HG02884 (cell line): Measurements from ENCODE around the gene ANKRD29.
"Not testable (repeated sequence)": the region's sequence is repeated elsewhere in the genome, so short reads cannot be mapped to it uniquely, and the experiment has no call there.

Source experiments
- ATAC-seq: cut with Tn5 transposase; IDR thresholded peaks from one replicate; pipeline ENCODE4 v1.9.1; 2021; ENCODE audit warnings: mild to moderate bottlenecking, moderate library complexity; ENCODE audit not compliant: unreplicated experiment

Gene ANKRD29

DNA sequence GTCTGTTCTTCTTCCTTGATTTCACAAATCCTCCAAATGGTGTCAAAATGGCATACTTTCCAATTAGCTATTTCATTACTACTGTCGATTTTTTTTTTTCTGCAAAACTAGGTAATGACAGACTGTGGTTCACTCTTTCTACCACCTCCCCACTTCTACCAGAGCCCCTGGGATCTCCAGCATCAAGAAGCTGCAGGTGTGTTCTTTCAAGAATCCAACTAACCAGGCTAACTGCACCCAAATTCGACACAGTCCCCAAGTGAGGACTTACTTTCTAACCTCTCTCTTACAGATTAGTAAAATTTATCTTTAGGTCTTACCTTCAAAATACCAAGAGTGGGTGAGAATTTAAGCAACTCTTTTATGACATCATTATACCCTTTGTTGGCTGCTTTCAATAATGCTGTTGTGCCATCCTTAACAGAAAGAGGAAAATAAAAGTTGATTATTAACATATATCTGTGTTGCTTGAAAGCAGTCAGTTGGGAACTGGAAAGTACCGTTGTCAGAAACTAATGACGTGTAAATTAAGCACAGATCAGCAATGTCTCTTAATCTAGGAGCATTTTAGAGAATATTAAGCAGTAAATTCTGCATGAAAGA lies 45.2 kb downstream of the ANKRD29 start:
- no peak for ATAC-seq

DNA sequence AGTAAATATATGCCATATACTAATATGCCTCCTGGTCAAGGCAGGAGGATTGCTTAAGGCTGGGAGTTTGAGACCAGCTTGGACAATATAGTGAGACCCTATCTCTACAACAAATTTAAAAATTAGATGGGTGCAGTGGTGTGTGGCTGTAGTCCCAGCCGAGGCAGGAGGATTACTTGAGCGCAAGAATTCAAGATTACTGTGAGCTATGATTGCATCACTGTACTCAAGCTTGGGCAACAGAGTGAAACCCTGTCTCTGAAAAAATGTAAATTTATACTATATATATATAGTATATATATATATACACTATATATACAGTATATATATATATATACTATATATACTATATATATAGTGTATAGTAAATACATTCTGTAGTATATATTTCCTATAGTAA lies 46.5 kb downstream of the ANKRD29 start:
- no peak for ATAC-seq

DNA sequence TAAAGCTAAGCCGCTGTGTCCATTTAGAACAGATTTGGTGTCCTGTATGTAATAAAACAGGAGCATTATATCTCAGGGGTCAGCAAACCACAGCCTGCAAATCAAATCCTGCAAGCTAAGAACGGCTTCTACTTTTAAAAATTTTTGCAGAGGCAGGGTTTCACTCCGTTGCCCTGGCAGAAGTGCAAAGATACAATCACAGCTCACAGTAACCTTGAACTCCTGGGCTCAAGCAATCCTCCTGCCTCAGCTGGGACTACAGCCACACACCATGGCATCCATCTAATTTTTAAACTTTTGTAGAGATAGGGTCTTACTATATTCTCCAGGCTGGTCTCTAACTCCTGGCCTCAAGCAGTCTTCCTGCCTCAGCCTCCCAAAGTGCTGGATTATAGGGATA lies 47.8 kb downstream of the ANKRD29 start:
- ATAC-seq: no peak

DNA sequence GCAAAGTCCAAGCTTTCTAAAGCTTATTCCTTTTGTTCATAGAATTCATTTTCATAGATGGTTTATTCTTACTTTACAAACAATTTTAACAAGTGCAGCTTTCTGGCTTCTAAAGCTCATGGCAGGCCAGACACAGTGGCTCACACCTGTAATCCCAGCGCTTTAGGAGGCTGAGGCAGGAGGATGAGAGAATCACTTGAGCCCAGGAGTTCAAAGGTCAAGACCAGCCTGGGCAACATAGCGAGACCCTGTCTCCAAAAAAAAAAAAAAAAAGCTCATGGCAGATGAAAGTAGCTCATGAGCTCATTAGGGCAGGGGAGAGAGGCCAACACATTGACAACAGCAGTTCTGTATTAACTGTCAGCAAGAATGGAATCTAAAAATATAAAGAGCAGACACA lies 48.3 kb downstream of the ANKRD29 start:
- no peak for ATAC-seq

DNA sequence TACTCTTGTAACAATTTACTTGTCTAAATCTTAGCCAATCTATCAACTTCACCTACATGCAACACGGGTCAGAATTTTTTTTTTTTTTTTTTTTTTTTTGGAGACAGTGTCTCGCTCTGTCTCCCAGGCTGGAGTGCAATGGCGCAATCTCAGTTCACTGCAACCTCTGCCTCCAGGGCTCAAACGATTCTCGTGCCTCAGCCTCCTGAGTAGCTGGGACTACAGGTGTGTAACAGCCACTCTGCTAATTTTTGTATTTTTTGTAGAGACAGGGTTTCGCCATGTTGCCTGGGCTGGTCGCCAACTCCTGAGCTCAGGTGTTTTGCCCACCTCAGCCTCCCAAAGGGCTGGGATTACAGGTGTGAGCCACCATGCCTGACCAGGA lies 49.6 kb downstream of the ANKRD29 start:
- ATAC-seq: not testable (repeated sequence)

DNA sequence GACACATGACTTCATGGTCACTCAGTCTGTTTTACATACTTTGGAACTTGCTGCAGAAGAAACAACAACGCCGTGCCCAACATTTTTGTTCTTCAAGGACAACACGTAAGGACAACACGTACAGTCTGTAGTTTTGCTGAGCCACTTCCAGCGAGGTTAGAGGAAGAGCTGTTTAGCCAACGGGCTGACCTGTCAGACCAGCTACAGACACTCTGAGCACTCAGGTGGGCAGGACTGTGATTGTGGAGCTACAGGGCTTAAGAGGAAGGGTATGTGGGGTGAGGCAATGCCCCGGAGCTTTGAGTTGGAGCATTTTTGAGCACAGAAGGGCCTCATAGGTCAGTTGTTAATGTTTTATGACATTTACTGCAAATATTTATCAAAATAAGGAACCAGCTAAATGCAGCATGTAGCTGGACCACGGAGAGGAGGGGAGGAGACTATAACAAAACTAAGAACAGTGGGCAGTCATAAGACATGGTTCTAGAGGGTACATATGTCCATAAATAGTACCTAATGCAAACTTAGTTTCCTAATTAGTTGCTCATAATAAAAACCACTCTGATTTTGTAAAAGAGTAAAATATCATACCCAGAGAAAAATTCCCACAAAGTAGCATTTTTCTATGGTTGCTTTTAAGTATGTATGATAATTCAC lies 50.1 kb downstream of the ANKRD29 start:
- ATAC-seq: no peak

DNA sequence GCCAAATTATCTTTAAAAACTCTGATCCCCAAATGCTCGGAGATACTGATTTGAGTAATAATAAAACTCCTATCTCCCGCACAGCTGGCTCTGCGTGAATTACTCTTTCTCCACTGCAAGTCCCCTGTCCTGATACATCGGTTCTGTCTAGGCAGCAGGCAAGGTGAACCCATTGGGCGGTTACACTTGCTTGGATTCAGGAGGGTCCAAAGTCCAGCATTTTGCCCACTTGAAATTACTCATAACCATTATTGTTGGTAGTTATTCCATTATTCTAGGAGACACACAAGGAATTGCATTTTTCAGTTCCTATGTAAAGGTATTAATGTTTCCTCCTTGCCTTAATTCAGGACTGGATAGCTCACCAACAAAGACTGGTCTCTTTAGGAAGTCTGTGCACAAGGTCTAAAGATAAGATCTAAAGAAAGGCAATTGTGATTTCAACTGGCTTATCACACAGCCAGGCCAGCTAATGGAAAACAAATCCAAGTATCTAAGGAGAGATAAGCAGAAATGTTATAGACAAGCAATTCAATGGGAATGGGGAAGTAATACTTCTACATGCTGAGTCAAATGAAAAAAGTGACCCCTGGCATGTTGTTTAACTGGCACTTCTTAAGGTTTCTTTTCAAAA lies 53.2 kb downstream of the ANKRD29 start:
- no peak for ATAC-seq

DNA sequence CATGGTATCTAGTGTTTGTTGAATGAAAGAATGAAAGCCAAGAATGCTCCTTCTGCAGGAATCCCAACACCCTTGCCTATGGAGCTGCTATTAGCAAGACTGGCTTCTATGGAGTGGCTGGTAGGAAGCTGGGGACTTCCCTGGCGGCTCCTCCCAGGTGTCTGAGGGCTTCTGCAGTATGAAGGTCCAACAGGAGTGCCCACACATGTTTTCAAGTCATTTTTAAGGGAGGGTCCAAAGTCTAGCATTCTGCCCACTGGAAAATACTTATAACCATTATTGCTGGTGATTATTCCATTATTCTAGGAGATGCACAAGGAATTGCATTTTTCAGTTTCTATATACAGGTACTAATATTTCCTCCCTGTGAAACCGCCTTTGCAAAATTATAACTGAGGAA lies 54.5 kb downstream of the ANKRD29 start:
- ATAC-seq: no peak

DNA sequence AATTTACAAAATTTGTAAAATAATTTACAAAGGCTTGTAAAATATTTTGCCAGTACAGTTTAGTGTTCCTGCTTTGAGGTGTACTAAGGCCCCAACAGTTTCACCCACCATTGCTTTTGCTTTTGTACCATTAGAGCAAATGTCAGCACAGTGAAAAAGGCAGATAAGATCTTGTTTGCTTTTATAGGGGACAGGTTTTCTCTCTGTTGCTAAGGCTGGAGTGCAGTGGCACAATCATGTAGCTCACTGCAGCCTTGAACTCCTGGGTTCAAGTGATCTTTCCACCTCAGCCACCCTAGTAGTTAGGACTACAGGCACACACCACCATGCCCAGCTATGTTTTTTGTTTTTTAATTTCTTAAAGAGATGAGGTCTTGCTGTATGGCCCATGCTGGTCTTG lies 56.8 kb downstream of the ANKRD29 start:
- no peak for ATAC-seq

DNA sequence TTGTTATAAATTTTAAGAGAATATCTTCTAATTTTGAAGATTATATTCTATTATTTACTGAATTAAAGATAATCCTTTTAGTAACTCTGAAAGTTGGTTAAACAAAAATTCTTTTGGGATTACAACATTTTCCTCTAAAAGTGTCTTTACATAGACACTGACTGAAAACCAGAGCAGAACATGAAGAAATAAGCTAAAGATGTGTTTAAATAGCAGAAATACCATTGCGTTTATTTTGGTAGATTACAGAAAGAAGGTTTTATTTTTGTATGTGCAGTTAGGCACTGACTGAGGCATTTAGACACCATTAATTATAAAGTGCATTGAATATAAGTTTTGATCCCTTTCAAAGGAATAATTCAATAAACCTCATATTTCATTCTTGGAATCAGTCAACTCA lies 62.9 kb downstream of the ANKRD29 start:
- ATAC-seq: no peak

DNA sequence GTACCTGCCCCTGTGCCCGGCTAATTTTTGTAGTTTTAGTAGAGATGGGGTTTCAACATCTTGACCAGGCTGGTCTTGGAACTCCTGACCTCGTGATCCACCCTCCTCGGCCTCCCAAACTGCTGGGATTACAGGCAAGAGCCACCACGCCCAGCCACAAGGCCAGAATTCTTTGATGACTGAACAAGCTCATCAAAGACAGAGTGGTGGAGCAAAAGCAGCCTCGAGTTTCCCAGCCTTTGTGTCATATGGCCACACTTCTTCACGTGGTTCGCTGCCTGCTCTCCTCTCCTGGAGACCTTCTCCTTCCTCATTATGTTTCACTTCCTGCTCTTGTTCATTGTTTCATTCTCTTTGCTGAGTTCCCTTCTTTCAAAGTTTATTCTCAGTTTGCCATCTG lies 66.5 kb downstream of the ANKRD29 start:
- no peak for ATAC-seq

DNA sequence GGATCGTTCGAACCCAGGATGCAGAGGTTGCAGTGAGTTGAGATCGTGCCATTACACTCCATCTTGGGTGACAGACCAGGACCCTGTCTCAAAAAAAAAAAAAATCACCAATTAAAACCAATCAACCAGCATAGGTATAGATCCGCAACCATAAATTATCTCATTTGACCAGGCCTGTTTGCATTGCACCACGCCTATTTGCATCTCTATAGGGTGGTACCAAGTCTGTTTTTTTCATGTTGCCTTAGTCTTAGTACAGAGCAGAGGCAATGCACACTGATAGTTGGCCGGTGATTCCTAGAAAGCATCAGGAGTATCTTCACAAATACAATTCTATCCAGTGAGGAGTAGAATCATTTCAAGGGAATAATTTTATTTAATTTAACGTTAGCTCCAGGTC lies 67.1 kb downstream of the ANKRD29 start:
- no peak for ATAC-seq

DNA sequence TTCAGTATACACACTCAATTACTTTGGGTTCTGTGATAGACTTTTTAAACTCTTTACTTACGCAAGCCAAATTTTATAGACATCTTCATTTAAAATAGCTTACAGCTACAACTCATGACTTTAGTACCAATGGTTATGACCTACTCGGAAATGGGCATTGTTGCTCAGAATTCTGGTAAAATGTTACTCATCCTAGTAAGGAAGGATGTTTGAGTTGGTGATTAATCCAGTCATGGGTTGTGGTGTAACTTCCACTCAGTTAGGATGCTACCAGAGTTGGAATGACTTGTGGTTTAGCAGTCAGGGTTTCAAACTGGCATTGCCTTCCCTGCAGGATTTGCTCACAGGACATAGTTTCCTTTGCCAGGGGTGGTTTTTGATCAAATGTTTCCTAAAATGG lies 69.0 kb downstream of the ANKRD29 start:
- no peak for ATAC-seq

DNA sequence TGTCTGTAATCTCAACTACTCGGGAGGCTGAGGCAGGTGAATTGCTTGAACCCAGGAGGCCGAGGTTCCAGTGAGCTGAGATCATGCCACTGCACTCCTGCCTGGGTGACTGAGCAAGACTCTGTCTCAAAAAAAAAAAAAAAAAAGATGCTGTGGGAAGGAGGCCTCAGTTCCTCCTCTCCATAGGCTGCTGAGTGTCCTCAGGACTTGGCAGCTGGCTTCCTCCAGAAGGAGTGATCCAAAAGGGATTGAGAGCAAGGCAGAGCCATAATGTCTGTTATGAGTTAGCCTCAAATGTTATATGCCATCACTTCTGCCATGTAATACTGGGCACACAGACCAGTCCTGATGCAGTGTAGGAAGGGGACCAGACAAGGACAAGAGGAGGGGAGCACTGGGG lies 69.8 kb downstream of the ANKRD29 start:
- ATAC-seq: no peak

DNA sequence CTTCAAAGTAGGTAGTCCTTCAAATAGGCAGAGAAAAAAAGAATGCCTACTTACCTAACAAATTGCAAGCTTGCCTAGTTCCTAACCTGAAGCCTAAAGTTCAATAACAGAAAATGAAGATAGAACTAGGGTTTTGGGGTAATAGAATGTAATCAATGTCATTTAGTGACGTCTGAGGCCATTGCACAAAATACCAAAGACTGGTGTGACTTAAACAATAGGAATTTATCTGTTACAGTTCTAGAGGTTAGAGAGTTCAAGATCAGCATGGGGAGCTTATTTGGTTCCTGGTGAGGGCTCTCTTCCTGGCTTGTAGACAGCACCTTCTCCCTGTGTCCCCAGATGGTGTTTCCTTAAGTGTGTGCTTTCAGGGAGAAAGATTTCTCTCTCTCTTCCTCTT lies 71.7 kb downstream of the ANKRD29 start:
- no peak for ATAC-seq

DNA sequence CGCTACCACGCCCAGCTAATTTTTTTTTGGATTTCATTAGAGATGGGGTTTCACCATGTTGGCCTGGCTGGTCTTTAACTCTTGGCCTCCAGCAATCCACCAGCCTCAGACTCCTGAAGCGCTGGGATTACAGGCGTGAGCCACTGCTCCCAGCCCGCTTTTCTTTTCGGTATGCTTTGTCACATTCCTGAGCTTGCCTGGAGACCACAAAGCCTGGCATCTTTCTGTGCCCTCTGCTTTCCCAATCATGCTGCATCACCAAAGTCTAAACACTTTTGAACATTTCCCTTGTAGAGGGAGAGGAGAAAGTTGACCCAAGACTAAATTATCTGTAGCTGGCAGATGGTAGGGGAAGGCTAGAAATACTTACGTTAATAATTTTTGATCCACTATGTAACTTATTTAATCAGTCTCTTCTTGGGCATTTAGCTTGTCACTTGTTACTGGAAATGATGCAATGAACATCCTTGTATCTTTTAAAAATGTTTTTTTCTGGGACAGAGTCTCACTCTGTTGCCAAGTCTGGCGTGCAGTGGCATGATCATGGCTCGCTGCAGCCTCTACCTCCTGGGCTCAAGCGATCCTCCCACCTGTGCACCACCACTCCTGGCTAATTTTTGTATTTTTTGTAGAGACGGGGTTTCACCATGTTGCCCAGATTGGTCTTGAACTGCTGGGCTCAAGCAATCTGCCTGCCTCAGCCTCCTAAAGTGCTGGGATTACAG lies 73.7 kb downstream of the ANKRD29 start:
- ATAC-seq: no peak

DNA sequence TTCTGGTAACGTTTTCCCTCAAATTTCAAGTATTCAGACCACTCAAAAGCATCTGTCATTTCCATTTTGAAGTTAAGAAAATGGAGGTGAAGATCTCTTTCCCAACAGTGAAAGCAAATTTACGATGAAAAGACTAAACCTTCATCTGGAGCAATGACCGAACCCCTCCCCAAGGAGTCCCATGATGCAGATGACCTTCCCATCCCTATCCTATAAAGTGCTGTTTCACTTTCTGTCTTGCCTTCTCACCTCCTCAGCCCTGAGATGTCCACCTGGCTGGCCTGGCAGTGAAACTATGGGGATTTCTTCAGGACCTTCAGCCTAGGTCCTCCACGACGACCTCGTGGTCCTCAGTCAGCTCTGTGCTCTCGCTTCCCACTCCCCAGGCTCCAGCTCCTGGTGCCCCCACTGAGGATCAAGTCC lies 75.5 kb downstream of the ANKRD29 start:
- ATAC-seq: no peak

DNA sequence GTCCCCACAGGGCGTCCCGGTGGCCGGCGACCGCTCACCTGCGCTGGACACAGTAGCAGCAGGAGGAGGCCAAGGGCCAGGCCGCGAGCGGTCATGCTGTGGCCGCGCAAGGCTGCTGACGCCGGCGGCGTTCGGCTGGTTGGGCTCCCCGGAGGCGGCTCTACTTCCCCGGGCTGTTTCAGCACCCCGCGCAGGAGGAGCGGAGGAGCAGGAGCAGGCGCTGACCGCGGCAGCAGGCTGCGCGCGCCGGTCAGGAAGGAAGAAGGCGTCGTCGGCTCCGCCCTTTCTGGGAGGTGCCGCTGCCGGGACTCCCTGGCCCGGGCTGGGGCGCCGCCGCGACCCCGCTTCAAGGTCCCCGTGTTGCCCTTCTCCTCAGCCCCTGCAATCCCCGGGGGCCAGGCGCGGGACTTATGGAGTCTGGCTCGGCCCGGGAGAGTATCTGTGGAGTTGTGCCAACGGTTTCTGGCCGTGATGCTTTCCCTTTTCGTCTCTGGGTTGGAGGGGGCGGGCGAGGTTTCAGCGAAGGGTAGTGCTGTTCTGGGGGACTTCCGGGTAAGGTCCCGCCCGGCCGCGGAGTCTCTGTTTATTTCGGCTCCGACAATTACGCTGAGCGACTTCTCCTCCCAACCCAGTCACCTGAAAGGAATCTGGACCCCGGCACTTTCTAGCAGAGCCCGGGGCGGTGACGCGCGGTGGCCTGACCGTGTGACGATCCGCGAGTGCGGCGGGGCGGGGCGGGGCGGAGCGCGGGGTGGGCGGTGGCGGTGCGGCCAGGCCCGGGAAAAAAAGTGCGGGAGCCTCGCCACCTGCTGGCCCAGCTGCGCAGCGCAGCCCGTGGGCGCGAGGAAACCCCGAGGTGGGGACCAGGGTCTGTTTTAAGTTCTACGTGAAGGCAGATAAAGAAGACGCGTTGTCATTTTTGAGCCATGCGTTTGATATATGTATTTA lies 76.2 kb downstream of the ANKRD29 start, which contains the start of gene NPC1:
Gene NPC1 (minus strand): TSS at position 258 of the 948 bp plus-strand sequence. CDS start 163 bp downstream, at position 95.
- peak; percentile 89 for ATAC-seq

DNA sequence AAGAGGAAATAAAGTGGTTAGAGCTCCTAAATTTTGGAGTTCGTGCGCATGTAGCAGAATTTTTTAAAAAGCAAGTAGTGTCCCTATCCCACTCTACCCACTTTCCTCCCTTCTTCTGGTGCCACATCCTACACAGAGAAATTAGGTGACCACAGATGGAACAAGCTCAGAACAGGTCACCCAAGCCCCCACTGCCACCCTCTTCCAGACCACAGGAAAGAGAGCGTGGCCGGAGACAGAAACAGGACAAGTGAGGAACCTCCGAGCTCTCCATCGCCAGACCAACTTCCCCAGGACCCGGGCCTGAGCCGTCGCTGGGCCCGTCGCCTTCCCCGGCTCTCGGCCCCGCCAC lies 76.8 kb downstream of the ANKRD29 start:
- peak; percentile 20 for ATAC-seq

DNA sequence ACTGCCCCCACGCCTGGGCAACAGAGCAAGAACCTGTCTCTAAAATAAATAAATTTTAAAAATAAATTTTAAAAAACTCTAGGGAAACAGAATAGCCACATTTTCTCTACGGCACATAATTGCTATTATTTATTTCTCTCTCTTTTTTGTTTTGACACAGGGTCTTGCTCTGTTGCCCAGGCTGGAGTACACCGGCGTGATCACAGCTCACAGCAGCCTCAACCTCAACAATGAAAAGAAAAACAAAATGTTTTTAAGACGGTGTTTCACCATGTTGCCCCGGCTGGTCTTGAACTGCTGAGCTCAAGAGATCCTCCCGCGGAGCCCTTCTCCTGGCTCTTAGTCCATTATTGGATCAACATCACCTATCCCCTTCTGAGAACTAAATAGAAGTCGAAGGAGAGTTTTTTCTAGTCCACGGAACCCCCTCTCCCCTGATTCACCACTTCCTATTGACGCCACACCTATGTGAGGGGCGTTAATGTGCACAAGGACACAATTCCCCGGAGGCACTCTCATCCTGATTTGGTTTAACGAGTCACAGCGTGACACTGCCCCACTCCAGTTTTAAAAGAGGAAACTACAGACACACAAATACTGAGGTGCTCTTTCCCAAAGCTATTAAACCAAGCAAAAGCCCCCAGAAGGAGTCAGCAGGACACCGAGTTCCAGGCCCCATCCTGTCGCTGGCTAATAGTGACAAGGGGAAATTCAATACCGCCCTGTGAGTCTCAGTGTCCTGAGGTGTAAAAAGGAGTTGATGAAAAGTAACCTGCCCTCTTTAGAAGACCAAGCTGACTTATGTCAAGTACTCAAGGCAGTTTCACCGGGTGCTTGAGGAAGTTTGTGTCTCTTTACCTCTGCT lies 77.5 kb downstream of the ANKRD29 start:
- no peak for ATAC-seq
